ENCODE results near the gene QRFP.

The QRFP gene

GRCh38 chr9:130893341-130894101 is 3.1 kb downstream of the QRFP start:
- no peak for DNase-seq (ENCODE audit: extremely low spot score)
- CTCF ChIA-PET, result interaction anchor here (1.6 to 2.6 kb wide), 3 partner anchors 27 to 192 kb away, joined by 5 to 9 read pairs (median 5); no protein-coding TSS in a partner anchor
- TF ChIP-seq, protein P1, sequence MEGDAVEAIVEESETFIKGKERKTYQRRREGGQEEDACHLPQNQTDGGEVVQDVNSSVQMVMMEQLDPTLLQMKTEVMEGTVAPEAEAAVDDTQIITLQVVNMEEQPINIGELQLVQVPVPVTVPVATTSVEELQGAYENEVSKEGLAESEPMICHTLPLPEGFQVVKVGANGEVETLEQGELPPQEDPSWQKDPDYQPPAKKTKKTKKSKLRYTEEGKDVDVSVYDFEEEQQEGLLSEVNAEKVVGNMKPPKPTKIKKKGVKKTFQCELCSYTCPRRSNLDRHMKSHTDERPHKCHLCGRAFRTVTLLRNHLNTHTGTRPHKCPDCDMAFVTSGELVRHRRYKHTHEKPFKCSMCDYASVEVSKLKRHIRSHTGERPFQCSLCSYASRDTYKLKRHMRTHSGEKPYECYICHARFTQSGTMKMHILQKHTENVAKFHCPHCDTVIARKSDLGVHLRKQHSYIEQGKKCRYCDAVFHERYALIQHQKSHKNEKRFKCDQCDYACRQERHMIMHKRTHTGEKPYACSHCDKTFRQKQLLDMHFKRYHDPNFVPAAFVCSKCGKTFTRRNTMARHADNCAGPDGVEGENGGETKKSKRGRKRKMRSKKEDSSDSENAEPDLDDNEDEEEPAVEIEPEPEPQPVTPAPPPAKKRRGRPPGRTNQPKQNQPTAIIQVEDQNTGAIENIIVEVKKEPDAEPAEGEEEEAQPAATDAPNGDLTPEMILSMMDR (IDR thresholded peaks at IDR 0.05; ENCODE audit: control extremely low read depth, extremely low read depth, low read depth, missing control alignments), result peak; percentile 26
- POLR2A ChIA-PET, result no interaction called here

GRCh38 chr9:130892477-130893304 is 3.9 kb downstream of the QRFP start:
- no peak for DNase-seq (ENCODE audit: extremely low spot score)
- ChIA-PET POLR2A (no interaction called here), CTCF (interaction anchor here (1.8 to 3.1 kb wide), 3 partner anchors 26 to 192 kb away, joined by 5 to 11 read pairs (median 9); no protein-coding TSS in a partner anchor)
- TF ChIP-seq, protein P1 (IDR thresholded peaks at IDR 0.05; ENCODE audit: control extremely low read depth, extremely low read depth, low read depth, missing control alignments), result no peak

DNA sequence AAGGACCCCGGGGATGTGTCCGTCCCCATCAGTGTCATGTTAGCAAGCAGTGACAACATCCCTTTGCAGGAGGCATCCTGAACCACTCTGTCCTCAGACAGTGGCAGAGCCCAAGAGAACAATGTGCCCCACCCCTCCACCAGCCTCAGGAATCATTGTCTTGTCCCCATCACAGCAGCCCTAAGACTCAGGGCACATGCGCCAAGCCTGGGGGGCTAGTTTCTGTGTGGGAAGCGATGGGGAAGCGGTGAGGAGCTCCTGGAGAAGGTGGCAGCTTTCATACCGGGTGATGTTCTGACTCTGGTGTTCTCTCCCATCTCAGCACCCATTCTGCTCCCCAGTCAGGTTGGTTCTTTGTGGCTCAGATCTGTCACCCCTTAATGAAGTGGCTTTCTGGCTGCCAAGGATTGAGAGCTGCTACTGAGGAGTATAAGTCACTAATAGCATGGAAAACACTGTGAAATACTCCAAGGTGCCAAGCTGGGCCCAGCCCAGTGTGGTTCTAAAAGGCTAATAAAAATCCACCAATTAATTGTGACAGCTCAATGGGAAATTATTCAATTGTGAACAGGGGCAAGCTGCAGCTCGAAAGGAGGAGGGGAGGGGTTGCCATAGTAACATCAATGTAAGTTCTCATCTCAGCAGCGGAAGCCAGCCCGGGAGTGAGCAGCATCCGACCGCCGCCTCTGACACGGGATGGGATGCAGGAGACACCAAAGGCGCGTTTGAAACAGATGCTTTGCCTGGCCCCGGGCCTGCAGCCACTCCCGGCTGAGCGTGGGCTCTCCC is 4.7 kb downstream of the QRFP start:
- POLR2A ChIA-PET, result no interaction called here
- DNase-seq (ENCODE audit: extremely low spot score), result no peak
- TF ChIP-seq, protein P1 (IDR thresholded peaks at IDR 0.05; ENCODE audit: control extremely low read depth, extremely low read depth, low read depth, missing control alignments), result no peak
- CTCF ChIA-PET, result interaction anchor here (1.8 to 3.1 kb wide), 3 partner anchors 25 to 191 kb away, joined by 5 to 11 read pairs (median 6); no protein-coding TSS in a partner anchor

GRCh38 chr9:130890870-130891687 is 5.5 kb downstream of the QRFP start:
- DNase-seq (ENCODE audit: extremely low spot score), result no peak
- TF ChIP-seq, protein P1 (IDR thresholded peaks at IDR 0.05; ENCODE audit: control extremely low read depth, extremely low read depth, low read depth, missing control alignments), result no peak
- ChIA-PET CTCF (interaction anchor here (1.1 to 3.1 kb wide), 4 partner anchors 24 to 190 kb away, joined by 3 to 11 read pairs (median 6); no protein-coding TSS in a partner anchor), POLR2A (no interaction called here)

DNA sequence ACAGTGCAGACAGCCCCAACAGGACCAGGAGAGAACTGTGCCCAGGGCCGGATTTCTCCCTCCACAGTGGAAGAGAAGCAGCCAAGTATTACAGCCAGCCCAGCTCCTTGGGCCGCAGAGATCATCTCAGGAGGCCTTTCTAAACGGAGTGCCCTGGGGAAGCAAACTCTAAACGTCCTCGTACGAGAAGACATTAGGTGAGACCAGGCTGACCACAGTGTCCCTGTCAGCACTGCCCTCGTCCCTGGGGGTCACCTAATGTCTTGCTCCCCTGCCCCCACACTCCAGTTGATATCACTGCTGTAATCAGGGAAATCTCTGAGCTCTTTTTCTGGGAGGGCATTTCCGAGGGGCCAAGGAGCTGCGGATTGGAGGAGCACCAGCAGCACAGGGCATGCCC is 6.5 kb downstream of the QRFP start:
- DNase-seq (ENCODE audit: extremely low spot score), result no peak
- TF ChIP-seq, protein P1 (IDR thresholded peaks at IDR 0.05; ENCODE audit: control extremely low read depth, extremely low read depth, low read depth, missing control alignments), result no peak
- POLR2A ChIA-PET, result no interaction called here
- CTCF ChIA-PET, result interaction anchor here (1.1 to 3.1 kb wide), 6 partner anchors 9 to 189 kb away, joined by 3 to 11 read pairs (median 6); no protein-coding TSS in a partner anchor
